Endothelial cell of umbilical vein (primary cell): ENCODE data around the gene OR51B2. TPM values are rescaled to one million over a fixed set of nuclear protein-coding genes. Genes with fewer than 3 reads are reported as not detected.

Source experiments
- BruUV-seq: library from RNA; stranded (reverse); fragments of 400-500 nt; replicated peaks from 2 replicates; lab custom pipeline; 2021; lab: Mats Ljungman, UMichigan
- CTCF ChIA-PET: fragments of 300-600, 350-600 bp; sonication (Branson Sonifier 250); formaldehyde crosslinking; loops from one replicate; lab custom pipeline; 2021; ENCODE audit warnings: antibody characterized with exemption, inconsistent platforms; lab: Charles Lee
- POLR2A ChIA-PET: fragments of 300-600, 350-600 bp; sonication (Branson Sonifier 250); formaldehyde crosslinking; loops from one replicate; lab custom pipeline; 2021; ENCODE audit warnings: antibody characterized with exemption, inconsistent platforms; lab: Charles Lee
- DNase-seq: peaks from one replicate; pipeline ENCODE4 v3.0.0-alpha.2; 2011; ENCODE audit warnings: low read depth, low spot score
- FAIRE-seq: peaks from 2 replicates; lab custom pipeline; 2011; peaks lifted over from hg19 to GRCh38; lab: Jason Lieb, UNC
- H2AFZ ChIP-seq: 2 replicates; pipeline ENCODE4 v1.6.0; 2012; ENCODE audit warnings: low read depth, low read length, control low read depth, inconsistent platforms
- H3K27ac ChIP-seq: 2 replicates; pipeline ENCODE4 v1.5.1; 2011; ENCODE audit warnings: low read depth, mild to moderate bottlenecking, control low read depth, low read length, moderate library complexity; ENCODE audit not compliant: insufficient read depth
- H3K27me3 ChIP-seq, 2 experiments: 2 replicates each; pipeline versions ENCODE4 v1.6.0 to v1.6.1; 2011; ENCODE audit warnings: low read length in 2 of 2, mixed read lengths in 1 of 2; ENCODE audit not compliant: control insufficient read depth in 2 of 2, insufficient read depth in 2 of 2
- H3K36me3 ChIP-seq, 2 experiments: 2 replicates in 1 of 2; 3 replicates in 1 of 2; pipeline ENCODE4 v1.5.1; 2011; ENCODE audit warnings: low read length in 2 of 2, mild to moderate bottlenecking in 1 of 2, moderate library complexity in 1 of 2; ENCODE audit not compliant: control insufficient read depth in 2 of 2, insufficient read depth in 2 of 2; ENCODE audit errors: extremely low read depth in 1 of 2
- H3K4me1 ChIP-seq: 3 replicates; pipeline ENCODE4 v1.5.1; 2011; ENCODE audit warnings: mild to moderate bottlenecking, low read length; ENCODE audit not compliant: control insufficient read depth, insufficient read depth; ENCODE audit errors: extremely low read depth
- H3K4me2 ChIP-seq: 2 replicates; pipeline ENCODE4 v1.6.1; 2011; ENCODE audit warnings: low read length, control low read depth, mixed read lengths; ENCODE audit not compliant: insufficient read depth
- H3K4me3 ChIP-seq, 3 experiments: fragments of 200-600 bp in 1 of 3; sonication (generic), shearing (Covaris generic) in 1 of 3; replicated peaks in 1 of 3; 2 replicates each; pipeline ENCODE4 v1.5.1; 2011 to 2016; ENCODE audit warnings: control low read depth in 3 of 3, low read length in 3 of 3, mild to moderate bottlenecking in 2 of 3, inconsistent platforms in 1 of 3, low read depth in 1 of 3, moderate library complexity in 1 of 3; ENCODE audit not compliant: insufficient read depth in 1 of 3
- H3K79me2 ChIP-seq: 2 replicates; pipeline ENCODE4 v1.6.0; 2012; ENCODE audit warnings: low read length, inconsistent platforms; ENCODE audit not compliant: control insufficient read depth, insufficient read depth
- H3K9ac ChIP-seq: replicated peaks from 2 replicates; pipeline ENCODE3; 2011; ENCODE audit warnings: low read length, control low read depth; ENCODE audit not compliant: insufficient read depth; ENCODE audit errors: extremely low read depth
- H3K9me1 ChIP-seq: replicated peaks from 3 replicates; pipeline ENCODE4 v1.6.0; 2011; ENCODE audit warnings: mild to moderate bottlenecking, low read length; ENCODE audit not compliant: control insufficient read depth, insufficient read depth; ENCODE audit errors: extremely low read depth
- H3K9me3 ChIP-seq: replicated peaks from 2 replicates; pipeline ENCODE4 v1.5.1; 2012; ENCODE audit warnings: low read length, inconsistent platforms; ENCODE audit not compliant: control insufficient read depth, insufficient read depth
- H4K20me1 ChIP-seq: replicated peaks from 2 replicates; pipeline ENCODE3; 2011; ENCODE audit warnings: mild to moderate bottlenecking, low read length; ENCODE audit not compliant: control insufficient read depth, insufficient read depth; ENCODE audit errors: extremely low read depth
- EZH2 ChIP-seq: IDR thresholded peaks from 2 replicates; pipeline ENCODE4 v1.6.1; 2012; ENCODE audit warnings: borderline replicate concordance, low read depth, mild to moderate bottlenecking, moderate library complexity, low read length, inconsistent platforms; ENCODE audit not compliant: severe bottlenecking
- FOS ChIP-seq: IDR thresholded peaks from 2 replicates; pipeline ENCODE4 v1.6.1; 2011; ENCODE audit warnings: mild to moderate bottlenecking, low read length, moderate library complexity, borderline replicate concordance; ENCODE audit not compliant: insufficient read depth
- GATA2 ChIP-seq: IDR thresholded peaks from 2 replicates; pipeline ENCODE4 v1.7.0; 2011; ENCODE audit warnings: low read depth, mild to moderate bottlenecking, moderate library complexity, mixed read lengths, low read length; ENCODE audit not compliant: insufficient read length, insufficient read depth
- JUN ChIP-seq: IDR thresholded peaks from 2 replicates; pipeline ENCODE4 v1.6.1; 2011; ENCODE audit warnings: borderline replicate concordance, low read depth; ENCODE audit not compliant: insufficient read length, insufficient read depth
- MYC ChIP-seq: IDR thresholded peaks from one replicate; pipeline ENCODE4 v1.6.1; 2011; ENCODE audit warnings: mild to moderate bottlenecking, low read depth, low read length
- POLR2A ChIP-seq: IDR thresholded peaks from 2 replicates; pipeline ENCODE4 v1.6.1; 2012; ENCODE audit warnings: low read depth, mild to moderate bottlenecking, control low read depth, low read length
- POLR2AphosphoS5 ChIP-seq: IDR thresholded peaks from 2 replicates; pipeline ENCODE4 v1.6.1; 2012; ENCODE audit warnings: low read depth, mild to moderate bottlenecking, control low read depth, low read length, moderate library complexity; ENCODE audit not compliant: insufficient read depth
- dilution Hi-C: fragments of 300-500 bp; cut with MboI; formaldehyde crosslinking; loops from one replicate; pipeline ENCODE4 v1.15.0; 2019; ENCODE audit warnings: low sequenced_read_pairs; ENCODE audit not compliant: extremely low pct_ligation_motif_present
- intact Hi-C: fragments of 100-400 bp; cut with micrococcal nuclease; formaldehyde crosslinking; loops from one replicate; pipeline ENCODE4 v1.10.0; 2022
- polyA plus RNA-seq, 4 experiments: library from polyadenylated mRNA; depleted of rRNA in 3 of 4; stranded (reverse) in 3 of 4; unstranded in 1 of 4; fragments of >200 nt; gene quantifications; 2 replicates each; pipeline versions ENCODE4 v1.2.1 to v1.2.3, GENCODE V29; 2011 to 2012; ENCODE audit warnings: missing spikeins in 1 of 4
- total RNA-seq: library from RNA; stranded (reverse); gene quantifications from 2 replicates; pipeline ENCODE4 v1.2.3, GENCODE V29; 2021
- TF ChIP-seq, protein P1 (sequence below): IDR thresholded peaks from 2 replicates; pipeline ENCODE4 v1.6.1; 2011; ENCODE audit not compliant: insufficient read depth, insufficient read length
- TF ChIP-seq, protein P2 (sequence below), 2 donors: IDR thresholded peaks; 1 replicate in 1 of 2; 2 replicates in 1 of 2; pipeline ENCODE4 v1.5.1; 2011; ENCODE audit warnings: low read length in 2 of 2, mild to moderate bottlenecking in 2 of 2, moderate library complexity in 2 of 2, control low read depth in 1 of 2, inconsistent platforms in 1 of 2, low read depth in 1 of 2; ENCODE audit not compliant: insufficient read depth in 1 of 2; ENCODE audit errors: extremely low read depth in 1 of 2

The OR51B2 gene
- total and polyA plus RNA-seq, 2 donors (not counting 3 experiments of a cell fraction or from before 2014, with no cell fraction given), result not detected

DNA sequence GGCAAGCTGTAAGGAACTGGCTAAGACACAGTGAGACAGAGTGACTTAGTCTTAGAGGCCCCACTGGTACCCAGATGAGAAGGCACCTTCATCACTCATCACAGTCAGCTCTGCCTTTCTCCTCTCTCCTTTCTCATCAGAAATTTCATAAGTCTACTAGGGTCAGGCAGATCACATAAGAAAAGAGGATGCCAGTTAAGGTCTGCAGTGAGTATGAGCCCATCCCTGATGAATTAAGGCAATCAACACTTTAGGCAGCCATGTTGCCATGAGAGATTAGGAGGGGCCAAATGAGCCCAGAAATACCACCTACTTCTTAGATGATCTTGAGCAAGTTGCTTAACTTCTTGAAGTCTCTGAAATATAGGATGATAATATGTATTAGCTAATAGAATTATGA, 42.5 kb downstream of the OR51B2 start:
- intact Hi-C loops, result no loop called here
- Histone ChIP-seq H3K9me3 (no peaks in the 10 kb centered on the region), H3K79me2 (no peaks in the 10 kb centered on the region), H4K20me1 (no peaks in the 10 kb centered on the region), H3K9me1 (no peaks in the 10 kb centered on the region), H3K4me2 (no peak overlapping the region), H3K9ac (no peak overlapping the region), H3K27ac (no peak overlapping the region), H3K27me3 (no peaks in the 10 kb centered on the region), H2AFZ (no peak overlapping the region), H3K4me3 (no peak overlapping the region), H3K36me3 (no peaks in the 10 kb centered on the region), H3K4me1 (peaks cover 11% of the 10 kb centered on the region)
- no peak for DNase-seq
- BruUV-seq, result no TSS peak
- TF ChIP-seq MYC (no peak), POLR2A (no peak), EZH2 (no peak), GATA2 (no peak), FOS (no peak), POLR2AphosphoS5 (no peak), JUN (no peak)
- TF ChIP-seq, protein P1, sequence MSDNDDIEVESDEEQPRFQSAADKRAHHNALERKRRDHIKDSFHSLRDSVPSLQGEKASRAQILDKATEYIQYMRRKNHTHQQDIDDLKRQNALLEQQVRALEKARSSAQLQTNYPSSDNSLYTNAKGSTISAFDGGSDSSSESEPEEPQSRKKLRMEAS, result no peak
- TF ChIP-seq, protein P2, sequence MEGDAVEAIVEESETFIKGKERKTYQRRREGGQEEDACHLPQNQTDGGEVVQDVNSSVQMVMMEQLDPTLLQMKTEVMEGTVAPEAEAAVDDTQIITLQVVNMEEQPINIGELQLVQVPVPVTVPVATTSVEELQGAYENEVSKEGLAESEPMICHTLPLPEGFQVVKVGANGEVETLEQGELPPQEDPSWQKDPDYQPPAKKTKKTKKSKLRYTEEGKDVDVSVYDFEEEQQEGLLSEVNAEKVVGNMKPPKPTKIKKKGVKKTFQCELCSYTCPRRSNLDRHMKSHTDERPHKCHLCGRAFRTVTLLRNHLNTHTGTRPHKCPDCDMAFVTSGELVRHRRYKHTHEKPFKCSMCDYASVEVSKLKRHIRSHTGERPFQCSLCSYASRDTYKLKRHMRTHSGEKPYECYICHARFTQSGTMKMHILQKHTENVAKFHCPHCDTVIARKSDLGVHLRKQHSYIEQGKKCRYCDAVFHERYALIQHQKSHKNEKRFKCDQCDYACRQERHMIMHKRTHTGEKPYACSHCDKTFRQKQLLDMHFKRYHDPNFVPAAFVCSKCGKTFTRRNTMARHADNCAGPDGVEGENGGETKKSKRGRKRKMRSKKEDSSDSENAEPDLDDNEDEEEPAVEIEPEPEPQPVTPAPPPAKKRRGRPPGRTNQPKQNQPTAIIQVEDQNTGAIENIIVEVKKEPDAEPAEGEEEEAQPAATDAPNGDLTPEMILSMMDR (IDR thresholded peaks at IDR 0.05; ENCODE audit: extremely low read depth in 1 of 2, insufficient read depth in 1 of 2, low read depth in 1 of 2, low read length in 2 of 2), result no peak
- dilution Hi-C loops, result no loop called here
- CTCF ChIA-PET, result interaction anchor here (1.3 to 1.6 kb wide), 2 partner anchors 15 to 83 kb away, joined by 4 to 5 read pairs; no protein-coding TSS in a partner anchor
- FAIRE-seq, result no peak
- POLR2A ChIA-PET, result no interaction called here
